ENCODE measurements around the gene PRX. TPM values are rescaled to one million over a fixed set of nuclear protein-coding genes. Genes with fewer than 3 reads are reported as not detected.

PRX gene
- total RNA-seq, 4 donors from 2014 or later: 0.70 to 6.1 (median 2.4) TPM

DNA sequence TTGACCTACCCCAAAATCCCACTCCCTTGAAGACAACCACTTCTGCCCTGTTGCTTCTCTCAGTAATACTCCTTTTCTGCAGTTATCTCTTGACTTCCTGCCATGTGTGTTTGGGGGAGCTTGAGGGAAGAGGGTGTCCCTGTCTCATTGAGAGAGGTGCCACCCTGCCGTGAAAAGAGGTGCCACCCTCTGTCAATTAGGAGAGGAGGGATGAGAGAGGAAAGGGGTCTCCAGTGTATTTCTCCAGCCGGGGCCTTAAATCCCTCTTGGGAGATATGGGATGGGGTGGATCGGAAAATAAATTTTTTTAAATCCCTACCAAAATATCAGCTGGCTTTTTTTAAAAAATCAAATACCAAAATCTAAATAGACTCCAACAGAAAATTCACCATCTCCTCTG is 48.2 kb downstream of the PRX start:
- no peaks in the 10 kb centered on the region for H3K27me3 ChIP-seq
- TF ChIP-seq POLR2A (IDR thresholded peaks at IDR 0.05) (no peak), CTCF (IDR thresholded peaks at IDR 0.05) (no peak)
- H3K27ac ChIP-seq: no peak overlapping the region
- DNase-seq: no peak
- peak overlapping the region in 2 of 4 donors; percentile 40 to 43 for H3K4me3 ChIP-seq
- peaks cover 0 to 35% (median 9%) of the 10 kb centered on the region in 3 donors for H3K4me1 ChIP-seq
- WGBS, 2 donors: 61 to 78% methylated on average over 3 of the region's 3 CpGs
- no peaks in the 10 kb centered on the region for H3K9me3 ChIP-seq
- intact Hi-C loops (cut with DNase I): no loop called here
- peaks cover 0 to 40% (median 6%) of the 10 kb centered on the region in 3 donors for H3K36me3 ChIP-seq

- no peak for DNase-seq
These were observed 50.1 kb downstream of the PRX start for GRCh38 chr19:40363069-40363468.

GRCh38 chr19:40362160-40362559 is 51.0 kb downstream of the PRX start:
- H3K4me1 ChIP-seq: peaks cover 3 to 37% (median 9%) of the 10 kb centered on the region in 3 donors
- DNase-seq: no peak
- intact Hi-C loops (cut with DNase I): no loop called here
- TF ChIP-seq POLR2A (IDR thresholded peaks at IDR 0.05): no peak
- no peak for TF ChIP-seq CTCF (IDR thresholded peaks at IDR 0.05)
- no peaks in the 10 kb centered on the region for H3K27me3 ChIP-seq
- no peak overlapping the region for H3K4me3 ChIP-seq
- 86 to 93% methylated on average over 3 of the region's 3 CpGs for WGBS, 2 donors
- no peaks in the 10 kb centered on the region for H3K9me3 ChIP-seq
- no peak overlapping the region for H3K27ac ChIP-seq
- H3K36me3 ChIP-seq: peaks cover 0 to 32% (median 0%) of the 10 kb centered on the region in 3 donors

More at GRCh38 chr19:40363069-40363468, 50.1 kb downstream of the PRX start:
- H3K36me3 ChIP-seq: peaks cover 0 to 37% (median 0%) of the 10 kb centered on the region in 3 donors
- 73 to 80% methylated on average over 5 of the region's 5 CpGs for WGBS, 2 donors
- TF ChIP-seq CTCF (IDR thresholded peaks at IDR 0.05) (no peak), POLR2A (IDR thresholded peaks at IDR 0.05) (no peak)
- no peak overlapping the region for H3K4me3 ChIP-seq
- H3K4me1 ChIP-seq: peaks cover 3 to 37% (median 9%) of the 10 kb centered on the region in 3 donors
- no peaks in the 10 kb centered on the region for H3K27me3 ChIP-seq
- no peak overlapping the region for H3K27ac ChIP-seq
- H3K9me3 ChIP-seq: no peaks in the 10 kb centered on the region
- intact Hi-C loops (cut with DNase I): no loop called here

DNA sequence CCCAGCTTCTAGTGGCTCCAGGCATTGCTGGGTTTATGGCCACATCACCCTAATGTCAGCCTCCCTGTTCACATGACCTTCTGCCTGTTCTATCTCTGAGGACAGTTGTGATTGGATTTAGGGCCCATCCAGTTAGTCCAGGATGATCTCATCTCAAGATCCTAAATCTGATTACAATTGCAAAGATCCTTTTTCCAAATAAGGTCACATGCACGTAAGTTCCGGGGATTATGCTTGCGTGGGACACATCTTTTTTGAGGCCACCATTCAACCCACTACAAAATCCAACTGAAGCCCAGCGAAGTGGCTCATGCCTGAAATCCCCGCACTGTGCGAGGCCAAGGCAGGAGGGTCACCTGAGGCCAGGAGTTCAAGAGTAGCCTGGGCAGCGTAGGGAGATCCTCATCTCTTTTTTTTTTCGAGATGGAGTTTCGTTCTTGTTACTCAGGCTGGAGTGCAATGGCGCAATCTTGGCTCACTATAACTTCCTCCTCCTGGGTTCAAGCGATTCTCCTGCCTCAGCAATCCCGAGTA is 52.4 kb downstream of the PRX start:
- intact Hi-C loops (cut with DNase I): no loop called here
- Histone ChIP-seq H3K27me3 (no peaks in the 10 kb centered on the region), H3K9me3 (no peaks in the 10 kb centered on the region), H3K4me1 (peaks cover 3 to 29% (median 6%) of the 10 kb centered on the region in 3 donors), H3K27ac (no peak overlapping the region), H3K4me3 (no peak overlapping the region), H3K36me3 (peaks cover 0 to 22% (median 0%) of the 10 kb centered on the region in 3 donors)
- WGBS, 2 donors: 74 to 84% methylated on average over 12 of the region's 12 CpGs
- no peak for TF ChIP-seq POLR2A (IDR thresholded peaks at IDR 0.05)
- TF ChIP-seq CTCF (IDR thresholded peaks at IDR 0.05): no peak
- no peak for DNase-seq

- H3K27ac ChIP-seq: no peak overlapping the region
- no peak overlapping the region for H3K4me3 ChIP-seq
- no peaks in the 10 kb centered on the region for H3K9me3 ChIP-seq
- intact Hi-C loops (cut with DNase I): no loop called here
- no peaks in the 10 kb centered on the region for H3K27me3 ChIP-seq
- no peak for DNase-seq
- no peak for TF ChIP-seq CTCF (IDR thresholded peaks at IDR 0.05)
- TF ChIP-seq POLR2A (IDR thresholded peaks at IDR 0.05): no peak
- 89 to 93% methylated on average over 6 to 10 of the region's 13 CpGs for WGBS, 2 donors
- peaks cover 3 to 25% (median 4%) of the 10 kb centered on the region in 3 donors for H3K4me1 ChIP-seq
- peaks cover 0 to 23% (median 0%) of the 10 kb centered on the region in 3 donors for H3K36me3 ChIP-seq
These were observed 53.0 kb downstream of the PRX start for GRCh38 chr19:40360020-40360707.
